GM10847 (cell line): ENCODE data around the gene EXPH5.

Experiments used
- POLR2A ChIP-seq: IDR thresholded peaks from 2 replicates; pipeline ENCODE4 v1.6.1; 2011; ENCODE audit not compliant: insufficient read length; ENCODE audit errors: extremely low read depth

EXPH5 gene

GRCh38 chr11:108576523-108576922 lies 17.0 kb downstream of the EXPH5 start:
- no peak for TF ChIP-seq POLR2A

GRCh38 chr11:108574675-108575074 lies 18.9 kb downstream of the EXPH5 start:
- no peak for TF ChIP-seq POLR2A

GRCh38 chr11:108571001-108571400 lies 22.6 kb downstream of the EXPH5 start:
- TF ChIP-seq POLR2A = no peak

GRCh38 chr11:108569896-108570295 lies 23.7 kb downstream of the EXPH5 start:
- no peak for TF ChIP-seq POLR2A

- no peak for TF ChIP-seq POLR2A
These were observed 25.2 kb downstream of the EXPH5 start for GRCh38 chr11:108568195-108568858.

- TF ChIP-seq POLR2A = no peak
These were observed 27.9 kb downstream of the EXPH5 start for GRCh38 chr11:108565653-108566052.

- no peak for TF ChIP-seq POLR2A
These were observed 30.6 kb downstream of the EXPH5 start for GRCh38 chr11:108562746-108563581.

GRCh38 chr11:108561535-108561991 lies 32.0 kb downstream of the EXPH5 start:
- no peak for TF ChIP-seq POLR2A

- no peak for TF ChIP-seq POLR2A
These were observed 33.7 kb downstream of the EXPH5 start for GRCh38 chr11:108559904-108560303.

GRCh38 chr11:108559340-108559739 lies 34.2 kb downstream of the EXPH5 start:
- no peak for TF ChIP-seq POLR2A

GRCh38 chr11:108558222-108558621 lies 35.3 kb downstream of the EXPH5 start:
- no peak for TF ChIP-seq POLR2A

GRCh38 chr11:108556019-108556418 lies 37.5 kb downstream of the EXPH5 start:
- no peak for TF ChIP-seq POLR2A

- TF ChIP-seq POLR2A = no peak
These were observed 41.7 kb downstream of the EXPH5 start for GRCh38 chr11:108551651-108552462.

- TF ChIP-seq POLR2A = no peak
These were observed 44.2 kb downstream of the EXPH5 start for GRCh38 chr11:108549319-108549885.

GRCh38 chr11:108545909-108546501 lies 47.6 kb downstream of the EXPH5 start:
- TF ChIP-seq POLR2A = no peak
